GM23338 (cell line): ENCODE data around the gene TM4SF5. TPM values are rescaled to one million over a fixed set of nuclear protein-coding genes. Genes with fewer than 3 reads are reported as not detected.

Source experiments
- ATAC-seq: fragments of 200-7000 bp; cut with Tn5 transposase; 3 replicates; pipeline ENCODE4 v1.9.1; 2020
- DNase-seq: peaks from one replicate; pipeline ENCODE4 v3.0.0-alpha.2; 2015; ENCODE audit warnings: low spot score
- H2AFZ ChIP-seq: fragments of 200-600 bp; sonication (generic); 2 replicates; pipeline ENCODE4 v1.8.0; 2016; ENCODE audit warnings: antibody characterized with exemption, mild to moderate bottlenecking, moderate library complexity
- H3F3A ChIP-seq: fragments of 200-600 bp; sonication (generic); replicated peaks from 2 replicates; pipeline ENCODE4 v1.8.0; 2017; ENCODE audit warnings: antibody characterized with exemption, mixed run types, low read depth
- H3K27ac ChIP-seq: fragments of 200-600 bp; sonication (generic); 2 replicates; pipeline ENCODE4 v1.6.1; 2016; ENCODE audit warnings: low read depth
- H3K27me3 ChIP-seq: fragments of 200-600 bp; sonication (generic); 2 replicates; pipeline ENCODE4 v1.8.0; 2016; ENCODE audit warnings: mild to moderate bottlenecking, mixed run types, moderate library complexity; ENCODE audit not compliant: insufficient read depth
- H3K36me3 ChIP-seq: fragments of 200-600 bp; sonication (generic); 2 replicates; pipeline ENCODE4 v1.8.0; 2016; ENCODE audit warnings: mild to moderate bottlenecking; ENCODE audit not compliant: insufficient read depth
- H3K4me1 ChIP-seq: fragments of 200-600 bp; sonication (generic); 2 replicates; pipeline ENCODE4 v1.8.0; 2016; ENCODE audit warnings: mild to moderate bottlenecking, moderate library complexity; ENCODE audit not compliant: insufficient read depth
- H3K4me2 ChIP-seq: fragments of 200-600 bp; sonication (generic); 2 replicates; pipeline ENCODE4 v1.7.1; 2017; ENCODE audit warnings: mixed run types
- H3K4me3 ChIP-seq: fragments of 200-600 bp; sonication (generic); 2 replicates; pipeline ENCODE4 v1.6.1; 2016; ENCODE audit warnings: mixed run types
- H3K79me2 ChIP-seq: fragments of 200-600 bp; sonication (generic); replicated peaks from 2 replicates; pipeline ENCODE4 v1.8.0; 2017; ENCODE audit warnings: mild to moderate bottlenecking; ENCODE audit not compliant: insufficient read depth
- H3K9me2 ChIP-seq: fragments of 200-600 bp; sonication (generic); 2 replicates; pipeline ENCODE4 v1.8.0; 2017; ENCODE audit not compliant: insufficient read depth
- H4K20me1 ChIP-seq: fragments of 200-600 bp; sonication (generic); replicated peaks from 2 replicates; pipeline ENCODE4 v1.8.0; 2017; ENCODE audit warnings: mild to moderate bottlenecking; ENCODE audit not compliant: insufficient read depth
- H3K27ac Mint-ChIP-seq: 2 replicates; pipeline ENCODE4 v1.8.0; 2020; ENCODE audit warnings: inconsistent platforms, mild to moderate bottlenecking, moderate library complexity, mixed read lengths
- H3K27me3 Mint-ChIP-seq: 3 replicates; pipeline ENCODE4 v1.8.0; 2022; ENCODE audit warnings: low read depth, mild to moderate bottlenecking, moderate library complexity, mixed read lengths, inconsistent platforms; ENCODE audit not compliant: insufficient read depth, poor library complexity
- H3K36me3 Mint-ChIP-seq: 3 replicates; pipeline ENCODE4 v1.8.0; 2021; ENCODE audit warnings: low read depth, mild to moderate bottlenecking, inconsistent platforms, moderate library complexity, mixed read lengths
- H3K4me1 Mint-ChIP-seq: 3 replicates; pipeline ENCODE4 v1.8.0; 2020; ENCODE audit warnings: mild to moderate bottlenecking, inconsistent platforms, mixed read lengths
- H3K4me3 Mint-ChIP-seq: 3 replicates; pipeline ENCODE4 v1.8.0; 2021; ENCODE audit warnings: moderate library complexity, mild to moderate bottlenecking, inconsistent platforms, mixed read lengths
- H3K9me3 Mint-ChIP-seq: 3 replicates; pipeline ENCODE4 v1.8.0; 2020; ENCODE audit warnings: moderate library complexity, mild to moderate bottlenecking, inconsistent platforms, mixed read lengths
- CREB1 ChIP-seq: fragments of 250-450 bp; sonication (Bioruptor Pico); IDR thresholded peaks from 2 replicates; pipeline ENCODE4 v1.5.0; 2020; ENCODE audit warnings: low read depth, mild to moderate bottlenecking, moderate library complexity
- CTCF ChIP-seq, 2 experiments: fragments of 200-600 bp in 1 of 2; sonication (generic) in 1 of 2; conservative IDR thresholded peaks; 2 replicates each; pipeline versions ENCODE4 v1.5.1 to v1.6.1; 2016 to 2017; ENCODE audit warnings: antibody characterized with exemption in 2 of 2, low read depth in 2 of 2, mild to moderate bottlenecking in 2 of 2, moderate library complexity in 1 of 2
- ETS1 ChIP-seq: IDR thresholded peaks from 2 replicates; pipeline ENCODE4 v1.6.1; 2016; ENCODE audit warnings: antibody characterized with exemption
- EZH2 ChIP-seq: fragments of 200-600 bp; sonication (generic); IDR thresholded peaks from one replicate; pipeline ENCODE4 v1.8.0; 2017; ENCODE audit warnings: antibody characterized with exemption, mild to moderate bottlenecking, low read depth; ENCODE audit not compliant: unreplicated experiment
- EZH2phosphoT487 ChIP-seq: fragments of 200-600 bp; sonication (generic); IDR thresholded peaks from one replicate; pipeline ENCODE4 v1.8.1; 2018; ENCODE audit warnings: antibody characterized with exemption; ENCODE audit not compliant: unreplicated experiment
- JUNB ChIP-seq: IDR thresholded peaks from one replicate; pipeline ENCODE4 v1.6.1; 2016; ENCODE audit warnings: antibody characterized with exemption; ENCODE audit not compliant: unreplicated experiment
- NANOG ChIP-seq: IDR thresholded peaks from 2 replicates; pipeline ENCODE4 v1.6.1; 2016; ENCODE audit warnings: antibody characterized with exemption, borderline replicate concordance
- POLR2AphosphoS5 ChIP-seq: IDR thresholded peaks from 2 replicates; pipeline ENCODE4 v1.6.1; 2016; ENCODE audit warnings: antibody characterized with exemption, low read depth
- STAT1 ChIP-seq: IDR thresholded peaks from one replicate; pipeline ENCODE4 v1.6.1; 2016; ENCODE audit warnings: antibody characterized with exemption; ENCODE audit not compliant: unreplicated experiment
- ZNF114 ChIP-seq: fragments of 250-450 bp; sonication (Bioruptor Pico); IDR thresholded peaks from 2 replicates; pipeline ENCODE4 v1.5.0; 2020; ENCODE audit warnings: mild to moderate bottlenecking, moderate library complexity
- ZNF331 ChIP-seq: fragments of 250-450 bp; sonication (Bioruptor Pico); IDR thresholded peaks from 2 replicates; pipeline ENCODE4 v1.5.0; 2020; ENCODE audit warnings: low read depth, mild to moderate bottlenecking, moderate library complexity
- ZNF462 ChIP-seq: fragments of 250-450 bp; sonication (Bioruptor Pico); IDR thresholded peaks from 2 replicates; pipeline ENCODE4 v1.5.0; 2020; ENCODE audit warnings: mild to moderate bottlenecking, moderate library complexity
- long read RNA-seq: library from polyadenylated mRNA; unstranded; transcript quantifications from one replicate; pipeline ENCODE4 v2.0.0, GENCODE V29; 2020; ENCODE audit not compliant: unreplicated experiment
- polyA plus RNA-seq: library from polyadenylated mRNA; unstranded; fragments of >200 nt; fragmentation: Nextera tagmentation; extraction: Ambion mirVana; gene quantifications from 2 replicates; pipeline ENCODE4 v1.2.1, GENCODE V29; 2016
- total RNA-seq: library from RNA; depleted of rRNA; stranded (reverse); fragments of >200 nt; shearing (Covaris generic); gene quantifications from 2 replicates; pipeline ENCODE4 v1.2.3, GENCODE V29; 2014; rRNA removed
- TF ChIP-seq, protein P1 (sequence below): IDR thresholded peaks from one replicate; pipeline ENCODE4 v1.6.1; 2018; ENCODE audit warnings: antibody characterized with exemption; ENCODE audit not compliant: unreplicated experiment

TM4SF5 gene
- total RNA-seq (not detected in 2 replicates), polyA plus RNA-seq (not detected in 2 replicates)
- long read RNA-seq: 0 reads

DNA sequence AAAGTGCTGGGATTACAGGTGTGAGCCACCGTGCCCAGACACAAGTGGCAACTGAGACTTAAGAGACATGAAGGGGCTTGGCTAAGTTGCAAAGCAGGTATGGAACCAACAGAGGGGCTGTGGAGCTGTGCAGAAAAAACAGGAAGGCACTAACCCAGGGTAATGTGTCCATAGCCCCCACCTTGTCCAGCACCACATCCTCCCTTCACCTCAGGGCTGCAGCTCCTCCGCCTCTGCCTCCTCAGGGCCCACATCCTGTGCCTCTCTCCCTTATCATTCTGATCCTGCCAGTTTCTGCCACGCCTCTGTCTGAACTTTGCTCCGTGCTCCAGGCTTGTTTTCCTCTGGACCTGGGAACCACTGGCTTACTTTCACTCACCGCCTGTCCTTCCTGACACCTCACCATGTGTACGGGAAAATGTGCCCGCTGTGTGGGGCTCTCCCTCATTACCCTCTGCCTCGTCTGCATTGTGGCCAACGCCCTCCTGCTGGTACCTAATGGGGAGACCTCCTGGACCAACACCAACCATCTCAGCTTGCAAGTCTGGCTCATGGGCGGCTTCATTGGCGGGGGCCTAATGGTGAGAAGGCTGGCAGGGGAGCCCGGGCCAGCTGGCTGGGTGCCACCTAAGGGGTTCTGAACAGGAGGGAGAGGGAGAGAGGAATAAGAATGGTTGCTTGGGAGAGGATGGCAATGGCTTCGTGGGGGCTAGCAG, at the start of gene TM4SF5:
TM4SF5 (plus strand) TSS at position 368 of the 716 bp plus-strand sequence; CDS start at position 405, 37 bp downstream.
- Histone ChIP-seq H3K36me3 (no peaks in the 10 kb centered on the region), H3K4me3 (no peak within 1 kb of the TSS), H3K9me2 (no peaks in the 10 kb centered on the region), H2AFZ (no peak within 1 kb of the TSS), H3K4me1 (no peaks in the 10 kb centered on the region), H3K4me2 (no peak within 1 kb of the TSS), H4K20me1 (no peaks in the 10 kb centered on the region), H3K27ac (no peak within 1 kb of the TSS), H3F3A (no peaks in the 10 kb centered on the region), H3K79me2 (no peaks in the 10 kb centered on the region), H3K27me3 (no peaks in the 10 kb centered on the region)
- Mint-ChIP-seq H3K4me3 (no peak within 1 kb of the TSS), H3K27ac (no peak within 1 kb of the TSS), H3K9me3 (no peaks in the 10 kb centered on the region), H3K4me1 (no peaks in the 10 kb centered on the region), H3K36me3 (no peaks in the 10 kb centered on the region), H3K27me3 (peaks cover 12% of the 10 kb centered on the region)
- no peak for DNase-seq
- no peak for ATAC-seq
- TF ChIP-seq POLR2AphosphoS5 (no peak), JUNB (no peak), CREB1 (no peak), CTCF (conservative IDR thresholded peaks at IDR 0.05; ENCODE audit: low read depth in 2 of 2) (no peak), NANOG (no peak), ZNF462 (no peak), STAT1 (no peak), ZNF331 (CRISPR knock-in tag) (no peak), EZH2phosphoT487 (no peak), EZH2 (no peak), ZNF114 (no peak), ETS1 (no peak)
- TF ChIP-seq, protein P1, sequence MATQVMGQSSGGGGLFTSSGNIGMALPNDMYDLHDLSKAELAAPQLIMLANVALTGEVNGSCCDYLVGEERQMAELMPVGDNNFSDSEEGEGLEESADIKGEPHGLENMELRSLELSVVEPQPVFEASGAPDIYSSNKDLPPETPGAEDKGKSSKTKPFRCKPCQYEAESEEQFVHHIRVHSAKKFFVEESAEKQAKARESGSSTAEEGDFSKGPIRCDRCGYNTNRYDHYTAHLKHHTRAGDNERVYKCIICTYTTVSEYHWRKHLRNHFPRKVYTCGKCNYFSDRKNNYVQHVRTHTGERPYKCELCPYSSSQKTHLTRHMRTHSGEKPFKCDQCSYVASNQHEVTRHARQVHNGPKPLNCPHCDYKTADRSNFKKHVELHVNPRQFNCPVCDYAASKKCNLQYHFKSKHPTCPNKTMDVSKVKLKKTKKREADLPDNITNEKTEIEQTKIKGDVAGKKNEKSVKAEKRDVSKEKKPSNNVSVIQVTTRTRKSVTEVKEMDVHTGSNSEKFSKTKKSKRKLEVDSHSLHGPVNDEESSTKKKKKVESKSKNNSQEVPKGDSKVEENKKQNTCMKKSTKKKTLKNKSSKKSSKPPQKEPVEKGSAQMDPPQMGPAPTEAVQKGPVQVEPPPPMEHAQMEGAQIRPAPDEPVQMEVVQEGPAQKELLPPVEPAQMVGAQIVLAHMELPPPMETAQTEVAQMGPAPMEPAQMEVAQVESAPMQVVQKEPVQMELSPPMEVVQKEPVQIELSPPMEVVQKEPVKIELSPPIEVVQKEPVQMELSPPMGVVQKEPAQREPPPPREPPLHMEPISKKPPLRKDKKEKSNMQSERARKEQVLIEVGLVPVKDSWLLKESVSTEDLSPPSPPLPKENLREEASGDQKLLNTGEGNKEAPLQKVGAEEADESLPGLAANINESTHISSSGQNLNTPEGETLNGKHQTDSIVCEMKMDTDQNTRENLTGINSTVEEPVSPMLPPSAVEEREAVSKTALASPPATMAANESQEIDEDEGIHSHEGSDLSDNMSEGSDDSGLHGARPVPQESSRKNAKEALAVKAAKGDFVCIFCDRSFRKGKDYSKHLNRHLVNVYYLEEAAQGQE: no peak
